Measurements from ENCODE around the gene HYAL1.
A peak's percentile ranks its signal among the peaks of the same experiment; 100 is the strongest.
"Not testable (repeated sequence)": the region's sequence is repeated elsewhere in the genome, so short reads cannot be mapped to it uniquely, and the experiment has no call there.

The HYAL1 gene

GRCh38 chr3:50294089-50294488 lies 9.3 kb downstream of the HYAL1 start:
- DNase-seq (ENCODE audit: low read depth in 2 of 2): no peak

GRCh38 chr3:50293079-50293801 lies 10.1 kb downstream of the HYAL1 start:
- DNase-seq (ENCODE audit: low read depth in 2 of 2): no peak

GRCh38 chr3:50292159-50293078 lies 11.0 kb downstream of the HYAL1 start, which contains the start of gene IFRD2:
TSS of gene IFRD2 (minus strand) at chr3:50292429. CDS start at chr3:50292274, 155 bp downstream.
- peak; percentile 88 to 92 for DNase-seq (ENCODE audit: low read depth in 2 of 2)

GRCh38 chr3:50290161-50290641 lies 13.2 kb downstream of the HYAL1 start:
- DNase-seq (ENCODE audit: low read depth in 2 of 2): no peak

GRCh38 chr3:50289130-50289529 lies 14.2 kb downstream of the HYAL1 start:
- DNase-seq (ENCODE audit: low read depth in 2 of 2): no peak

GRCh38 chr3:50288387-50289007 lies 14.9 kb downstream of the HYAL1 start:
- DNase-seq (ENCODE audit: low read depth in 2 of 2): no peak

GRCh38 chr3:50287262-50287661 lies 16.1 kb downstream of the HYAL1 start:
- no peak for DNase-seq (ENCODE audit: low read depth in 2 of 2)

GRCh38 chr3:50286322-50287227 lies 16.8 kb downstream of the HYAL1 start:
- no peak for DNase-seq (ENCODE audit: low read depth in 2 of 2)

GRCh38 chr3:50284121-50284520 lies 19.3 kb downstream of the HYAL1 start:
- DNase-seq (ENCODE audit: low read depth in 2 of 2): not testable (repeated sequence)

- no peak for DNase-seq (ENCODE audit: low read depth in 2 of 2)
Observed at GRCh38 chr3:50279255-50280016, 23.9 kb downstream of the HYAL1 start.

GRCh38 chr3:50278880-50279224 lies 24.5 kb downstream of the HYAL1 start, which contains the start of gene LSMEM2:
TSS of gene LSMEM2 (plus strand) at chr3:50279087. CDS start at chr3:50279114, 27 bp downstream.
- DNase-seq (ENCODE audit: low read depth in 2 of 2): no peak

GRCh38 chr3:50278123-50278879 lies 25.1 kb downstream of the HYAL1 start:
- DNase-seq (ENCODE audit: low read depth in 2 of 2): no peak

GRCh38 chr3:50276762-50277101 lies 26.6 kb downstream of the HYAL1 start:
- no peak for DNase-seq (ENCODE audit: low read depth in 2 of 2)

- DNase-seq (ENCODE audit: low read depth in 2 of 2): no peak
Observed at GRCh38 chr3:50275996-50276761, 27.2 kb downstream of the HYAL1 start.

- DNase-seq (ENCODE audit: low read depth in 2 of 2): no peak
Observed at GRCh38 chr3:50275141-50275995, 28.0 kb downstream of the HYAL1 start.

GRCh38 chr3:50274371-50275104 lies 28.8 kb downstream of the HYAL1 start:
- peak; percentile 43 to 68 for DNase-seq (ENCODE audit: low read depth in 2 of 2)

GRCh38 chr3:50273689-50274065 lies 29.7 kb downstream of the HYAL1 start:
- DNase-seq (ENCODE audit: low read depth in 2 of 2): no peak
